ENCODE measurements around the gene WDFY4.

Gene WDFY4

DNA sequence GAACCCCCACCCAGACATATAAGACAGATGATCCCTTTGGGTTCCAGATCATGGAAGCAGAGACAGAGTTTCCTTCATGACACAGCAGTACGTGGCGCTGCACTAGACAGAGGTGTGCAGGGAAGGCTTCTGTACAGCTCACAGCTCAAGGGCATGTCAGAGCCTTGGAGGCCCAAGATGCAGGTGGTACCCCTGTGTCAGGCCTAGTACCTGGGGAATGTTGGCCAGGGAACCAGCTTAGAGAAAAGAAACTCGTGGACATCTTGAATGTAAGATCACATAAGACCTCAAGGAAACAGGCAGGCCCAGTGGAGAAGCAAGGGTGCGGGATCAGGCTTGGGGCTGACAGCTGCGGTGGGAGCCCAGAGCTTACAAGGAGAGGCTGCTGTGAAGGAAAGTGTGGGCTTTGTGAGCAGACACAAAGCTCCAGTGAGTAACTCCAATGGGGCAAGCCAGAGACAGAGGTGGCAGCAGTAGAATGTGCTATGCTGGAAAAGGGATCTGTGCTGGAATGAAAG lies 91.4 kb downstream of the WDFY4 start:
- no peak for DNase-seq

DNA sequence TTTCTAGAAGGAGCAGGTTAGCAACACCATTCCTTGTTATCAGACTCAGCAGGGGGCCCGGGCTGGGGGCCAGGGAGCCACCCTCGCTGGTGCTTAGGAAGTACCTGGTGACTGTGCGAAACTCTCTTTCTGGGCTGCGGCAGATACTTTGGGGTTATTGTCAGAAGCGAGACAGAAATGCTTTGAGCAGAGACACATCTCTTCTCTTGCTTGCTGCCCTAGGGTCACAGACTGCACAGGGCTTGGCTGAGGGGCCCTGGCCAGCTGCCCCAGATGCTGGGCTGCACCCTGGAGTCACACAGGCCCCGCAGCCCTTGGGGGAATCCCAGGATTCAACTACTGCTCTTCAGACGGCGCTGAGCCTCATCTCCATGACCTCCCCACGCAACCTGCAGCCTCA lies 91.9 kb downstream of the WDFY4 start:
- DNase-seq: no peak

DNA sequence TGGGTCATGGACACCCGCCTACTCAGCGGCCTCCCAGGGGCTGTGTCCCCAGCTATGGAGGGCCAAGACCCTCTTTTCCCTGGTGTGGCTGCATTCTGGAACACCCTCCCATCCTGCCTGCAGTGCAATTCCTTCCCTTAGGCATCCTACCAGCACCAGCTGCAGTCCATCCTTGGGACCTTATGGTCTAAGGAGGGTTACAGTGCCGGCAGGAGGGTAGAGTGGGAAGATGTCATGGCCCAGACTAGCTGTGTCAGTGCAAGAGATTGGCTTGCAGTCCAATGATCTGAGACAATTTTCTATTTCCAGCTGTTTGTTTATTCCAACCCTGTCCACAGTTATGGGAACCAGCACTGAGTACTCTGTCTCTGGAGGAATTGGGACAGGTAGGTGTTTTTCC lies 92.4 kb downstream of the WDFY4 start:
- DNase-seq: no peak

DNA sequence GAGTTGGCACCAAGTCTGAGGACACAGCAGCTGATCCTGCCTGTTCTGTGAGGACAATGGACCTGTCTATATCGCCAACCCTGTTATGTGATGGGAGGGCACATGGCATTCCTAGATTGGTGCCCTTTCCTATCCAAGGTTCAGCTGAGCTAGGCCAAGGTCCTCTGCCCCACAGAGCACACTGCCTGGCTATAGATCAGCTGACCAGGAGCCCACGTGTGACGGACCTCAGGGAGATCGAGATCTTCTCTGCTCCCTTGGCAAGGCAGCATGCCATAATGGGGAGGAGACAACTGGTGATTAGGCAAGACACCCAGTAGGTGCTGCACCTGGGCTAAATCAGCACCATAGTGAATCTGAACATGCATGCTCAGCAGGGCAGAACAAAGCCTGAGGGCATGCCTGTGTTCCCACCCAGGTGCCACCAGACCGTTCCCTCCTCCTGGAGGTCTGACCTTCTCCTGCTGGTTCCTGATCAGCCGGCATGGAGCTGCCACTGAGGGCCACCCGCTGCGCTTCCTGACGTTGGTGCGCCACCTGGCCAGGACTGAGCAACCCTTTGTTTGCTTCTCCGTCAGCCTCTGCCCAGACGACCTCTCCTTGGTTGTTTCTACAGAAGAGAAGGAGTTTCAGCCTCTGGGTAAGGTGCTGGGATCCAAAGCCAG lies 93.7 kb downstream of the WDFY4 start:
- DNase-seq: no peak

DNA sequence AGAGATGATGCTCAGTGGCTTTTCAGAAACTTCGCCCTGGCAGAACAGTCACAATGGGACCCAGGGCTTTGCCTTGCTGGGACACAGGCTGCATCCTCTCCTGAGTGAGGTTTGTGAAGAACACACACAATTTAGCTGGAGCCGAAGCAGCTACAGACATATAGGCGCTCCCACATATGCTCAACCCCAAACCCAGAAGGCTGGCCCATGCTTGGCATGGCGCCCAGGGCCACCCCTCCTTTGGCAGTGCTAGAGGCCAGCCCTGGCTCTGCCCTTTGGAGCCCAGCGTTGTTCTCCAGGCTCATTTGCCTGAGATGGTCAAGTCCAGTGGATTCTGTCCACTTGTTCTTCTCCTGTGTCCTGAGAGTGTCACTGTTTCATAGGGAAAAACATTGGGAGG lies 94.4 kb downstream of the WDFY4 start:
- no peak for DNase-seq

DNA sequence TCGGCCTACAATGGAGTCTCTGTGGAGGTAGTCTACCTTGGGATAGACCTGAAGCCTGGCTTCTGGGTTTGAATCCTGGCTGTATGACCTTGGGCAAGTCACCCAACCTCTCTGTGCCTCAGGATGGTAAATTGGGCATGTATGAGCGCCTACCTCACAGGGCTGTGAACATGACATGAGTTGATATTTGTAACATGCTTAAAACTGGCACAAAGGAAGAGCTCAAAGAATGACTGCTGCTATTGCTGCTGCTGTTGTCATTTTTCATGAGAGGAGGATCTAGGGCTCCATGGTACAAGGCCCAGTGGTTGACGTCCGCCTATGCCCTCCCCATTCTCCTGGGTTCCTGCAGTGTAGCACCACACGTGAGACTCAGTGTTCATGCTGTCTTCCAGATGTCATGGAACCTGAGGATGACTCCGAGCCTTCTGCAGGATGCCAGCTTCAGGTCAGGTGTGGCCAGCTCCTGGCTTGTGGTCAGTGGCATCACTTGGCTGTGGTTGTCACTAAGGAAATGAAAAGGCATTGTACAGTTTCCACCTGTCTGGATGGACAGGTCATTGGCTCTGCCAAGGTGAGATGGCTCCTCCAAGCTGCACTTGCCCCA lies 95.0 kb downstream of the WDFY4 start:
- DNase-seq: no peak

DNA sequence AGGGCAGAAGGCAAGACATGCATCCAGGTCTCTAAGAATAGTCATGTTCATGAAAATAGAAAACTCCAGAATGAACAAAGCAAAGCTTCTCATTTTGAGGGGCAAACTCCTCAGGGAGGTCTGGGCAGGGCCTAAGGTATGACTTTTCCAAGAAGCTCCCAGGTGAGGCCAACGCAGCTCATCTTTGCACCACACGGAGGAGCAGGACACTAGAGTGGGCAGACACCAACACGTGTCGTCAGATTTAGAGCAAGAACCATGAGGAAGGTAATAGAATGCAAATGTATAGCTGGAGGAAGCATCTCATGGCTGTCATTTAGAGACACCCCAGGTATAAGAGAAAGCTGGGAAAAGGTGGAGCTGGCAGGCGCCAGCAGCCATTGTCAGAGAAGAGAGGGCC lies 95.7 kb downstream of the WDFY4 start:
- no peak for DNase-seq

DNA sequence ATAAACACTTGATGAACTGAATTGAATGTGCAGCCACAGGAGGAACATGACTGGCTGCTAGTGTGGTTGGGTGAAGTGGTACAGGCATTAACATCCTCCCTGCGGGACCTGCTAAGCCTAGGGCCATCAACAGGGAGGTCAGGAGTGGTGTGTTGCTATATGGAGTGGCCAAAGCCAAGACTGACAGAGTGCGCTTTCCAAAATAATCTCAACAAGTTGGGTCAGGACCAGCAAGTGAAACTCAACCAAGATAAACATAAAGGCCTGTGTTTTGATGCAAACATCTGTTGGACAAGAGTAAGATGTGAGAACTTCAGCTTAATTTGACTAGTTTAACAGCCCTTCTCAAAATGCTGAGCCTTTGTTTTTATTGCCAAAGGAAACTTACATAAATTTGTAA lies 97.7 kb downstream of the WDFY4 start:
- no peak for DNase-seq

DNA sequence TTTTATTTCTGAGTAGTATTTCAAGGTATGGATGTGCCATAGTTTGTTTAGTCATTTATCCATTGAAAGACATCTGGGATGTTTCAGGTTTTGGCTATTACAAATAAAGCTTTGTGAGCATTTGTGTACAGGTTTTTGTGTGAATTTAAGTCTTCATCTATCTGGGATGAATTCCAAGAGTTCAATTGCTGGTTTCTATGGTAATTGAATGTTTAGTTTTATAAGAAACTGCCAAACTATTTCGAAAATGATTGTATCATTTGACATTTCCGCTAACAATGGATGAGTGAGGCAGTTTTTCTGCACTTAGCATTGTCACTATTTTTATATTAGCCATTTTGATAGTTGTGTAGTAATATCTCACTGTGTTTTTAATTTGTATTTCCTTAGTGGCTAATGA lies 99.4 kb downstream of the WDFY4 start:
- no peak for DNase-seq

DNA sequence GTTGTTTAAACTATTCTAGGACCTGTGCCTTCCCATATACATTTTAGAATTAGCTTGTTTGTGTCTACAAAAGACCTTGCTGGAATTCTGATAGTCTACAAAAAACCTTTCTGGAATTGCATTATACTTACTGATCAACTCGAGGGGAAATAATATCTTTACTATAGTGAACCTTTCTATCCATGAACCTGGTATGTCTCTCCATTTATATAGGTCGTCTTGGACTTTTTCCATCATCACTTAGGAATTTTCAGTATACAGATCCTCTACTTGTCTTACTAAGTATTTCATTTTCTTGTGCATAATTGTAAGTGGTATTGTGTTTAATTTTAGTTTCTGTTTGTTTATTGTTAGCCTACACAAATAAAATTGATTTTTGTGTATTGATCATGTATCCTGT lies 101.1 kb downstream of the WDFY4 start:
- no peak for DNase-seq

DNA sequence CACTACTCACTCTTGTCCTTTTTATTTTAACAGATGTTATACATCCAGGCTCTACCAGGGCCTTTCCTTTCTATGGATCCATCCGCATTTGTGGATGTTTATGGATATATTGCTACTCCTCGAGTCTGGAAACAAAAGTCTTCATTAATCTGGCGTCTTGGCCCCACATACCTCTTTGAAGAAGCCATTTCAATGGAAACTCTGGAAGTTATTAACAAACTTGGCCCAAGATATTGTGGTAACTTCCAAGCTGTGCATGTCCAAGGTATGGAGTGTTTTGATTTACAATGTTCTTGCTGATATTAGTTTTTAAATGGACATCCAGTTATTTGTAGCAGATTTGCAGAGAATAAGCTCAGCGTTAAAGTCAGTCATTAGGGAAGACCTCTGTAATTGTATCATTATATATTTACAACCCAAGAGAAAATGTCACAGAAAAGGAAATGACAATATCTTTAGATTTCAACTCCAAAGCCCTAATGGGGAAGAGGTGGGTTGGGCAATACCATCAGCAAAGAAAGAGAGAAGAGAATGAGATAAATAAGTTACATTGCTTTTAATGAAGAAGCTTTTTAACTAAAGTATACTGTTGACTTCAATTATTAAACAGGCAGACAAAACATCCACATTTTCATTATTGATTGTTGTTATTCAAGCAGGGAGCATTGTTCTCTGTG lies 102.1 kb downstream of the WDFY4 start:
- DNase-seq: no peak

DNA sequence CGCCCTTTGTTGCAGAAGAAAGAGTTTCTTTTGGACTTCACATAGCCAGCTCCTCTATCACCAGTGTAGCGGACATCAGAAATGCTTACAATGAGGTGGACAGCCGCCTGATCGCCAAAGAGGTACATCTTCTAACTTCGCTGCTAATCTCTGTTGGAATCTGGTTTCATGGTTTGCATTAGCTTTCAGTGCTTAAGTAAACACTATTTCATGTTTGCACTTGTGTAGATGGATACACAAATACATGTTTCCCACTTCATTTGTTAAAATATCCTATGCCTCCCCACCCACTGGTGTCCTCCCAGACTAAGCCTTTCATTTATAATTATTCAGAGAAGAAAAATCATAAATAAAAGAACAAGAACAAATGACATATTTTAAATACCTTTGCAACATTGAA lies 103.9 kb downstream of the WDFY4 start:
- no peak for DNase-seq

DNA sequence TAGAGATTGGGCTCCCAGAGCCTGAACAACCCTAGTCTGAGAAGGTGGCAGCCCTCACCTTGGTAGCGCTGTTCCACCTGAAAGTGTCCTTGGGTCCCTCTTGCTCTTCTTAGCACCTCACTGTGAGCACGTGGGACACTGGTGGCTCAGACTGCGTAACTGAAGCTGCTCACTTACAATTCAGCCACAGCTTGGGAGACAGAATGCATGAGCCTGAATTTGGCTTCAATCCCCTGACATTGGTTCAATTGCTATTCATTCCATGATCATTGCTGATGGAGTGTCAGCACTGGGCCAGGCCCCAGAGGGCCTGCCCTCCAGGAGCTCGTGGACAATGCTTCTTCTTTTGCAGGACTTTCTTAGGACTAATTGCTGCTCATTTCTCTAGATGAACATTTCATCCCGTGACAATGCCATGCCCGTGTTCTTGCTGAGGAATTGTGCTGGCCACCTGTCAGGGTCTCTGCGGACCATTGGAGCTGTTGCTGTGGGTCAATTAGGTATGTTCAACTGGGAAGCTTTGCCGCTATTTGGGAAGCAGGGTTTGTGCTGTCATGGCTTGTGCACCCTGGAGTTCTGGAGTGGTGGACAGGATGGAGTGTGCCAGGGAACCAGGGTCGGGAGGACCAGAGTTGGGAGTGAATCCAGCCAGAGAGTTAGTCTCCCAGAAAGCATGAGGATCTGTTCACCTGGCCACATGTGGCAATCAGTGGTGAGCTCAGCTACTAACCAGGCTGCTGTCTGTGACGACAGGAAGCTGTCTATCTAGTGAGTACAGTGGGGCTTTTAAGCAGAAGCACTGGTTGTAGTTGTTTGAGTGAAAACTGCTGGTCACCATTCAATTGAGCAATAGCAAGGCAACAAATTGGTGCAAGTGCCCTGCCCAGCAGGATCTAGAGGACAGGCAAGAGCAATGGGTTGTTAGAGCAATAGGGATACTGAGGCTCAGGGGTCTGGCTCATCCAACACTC lies 105.1 kb downstream of the WDFY4 start:
- DNase-seq: no peak

DNA sequence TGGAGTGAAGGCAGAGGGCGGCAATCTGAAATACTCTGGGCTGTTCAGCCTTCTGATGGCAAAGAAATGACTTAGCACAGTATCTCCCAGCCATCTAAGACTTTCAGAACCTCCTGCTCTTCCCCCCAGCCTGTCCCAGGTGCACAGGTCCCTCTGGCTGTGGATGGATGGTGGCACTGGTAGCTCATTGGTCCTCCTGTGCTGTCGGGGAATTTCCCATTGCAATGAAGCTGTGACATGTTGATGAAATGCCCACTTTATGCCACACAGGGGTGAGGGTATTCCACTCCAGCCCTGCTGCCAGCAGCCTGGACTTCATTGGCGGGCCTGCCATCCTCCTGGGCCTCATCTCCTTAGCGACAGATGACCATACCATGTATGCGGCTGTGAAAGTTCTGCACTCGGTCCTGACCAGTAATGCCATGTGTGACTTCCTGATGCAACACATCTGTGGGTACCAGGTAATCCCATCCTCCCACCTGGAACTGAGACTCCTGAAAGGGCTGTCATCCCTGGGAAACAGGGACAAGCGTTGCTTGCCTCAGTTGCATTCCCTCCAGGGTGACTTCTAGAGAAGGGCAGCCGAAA lies 105.9 kb downstream of the WDFY4 start:
- no peak for DNase-seq

DNA sequence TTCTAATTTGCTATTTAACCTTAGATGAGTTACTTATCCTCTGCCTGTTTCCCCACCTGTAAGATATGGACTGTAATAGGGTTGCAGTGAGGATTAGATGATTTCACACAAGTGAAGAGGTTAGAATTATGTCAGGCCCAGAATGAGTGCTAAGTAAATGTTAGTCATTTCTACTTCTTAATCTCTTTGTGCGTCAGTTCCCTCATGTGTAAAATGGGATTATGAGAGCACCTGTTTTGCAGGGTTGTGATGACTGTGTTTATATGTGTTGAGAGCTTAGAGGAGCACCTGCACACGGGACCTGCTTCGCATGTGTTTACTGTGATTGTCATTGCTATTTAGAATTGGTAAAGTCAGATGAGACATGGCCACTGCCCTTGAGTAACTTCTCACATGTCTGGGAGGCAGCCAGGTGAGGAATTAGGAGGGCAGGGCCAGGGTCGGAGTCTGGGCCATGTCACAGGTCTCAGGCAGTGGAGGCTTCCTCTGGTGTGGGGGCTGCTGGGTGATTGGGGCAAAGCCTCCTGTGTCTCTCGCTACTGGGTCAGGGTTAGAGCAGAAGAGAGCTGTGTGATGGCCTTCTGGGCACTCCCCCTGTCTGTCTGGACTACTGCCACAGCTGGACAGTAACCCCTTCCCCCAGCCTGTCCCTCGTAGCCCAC lies 106.7 kb downstream of the WDFY4 start:
- DNase-seq: no peak

DNA sequence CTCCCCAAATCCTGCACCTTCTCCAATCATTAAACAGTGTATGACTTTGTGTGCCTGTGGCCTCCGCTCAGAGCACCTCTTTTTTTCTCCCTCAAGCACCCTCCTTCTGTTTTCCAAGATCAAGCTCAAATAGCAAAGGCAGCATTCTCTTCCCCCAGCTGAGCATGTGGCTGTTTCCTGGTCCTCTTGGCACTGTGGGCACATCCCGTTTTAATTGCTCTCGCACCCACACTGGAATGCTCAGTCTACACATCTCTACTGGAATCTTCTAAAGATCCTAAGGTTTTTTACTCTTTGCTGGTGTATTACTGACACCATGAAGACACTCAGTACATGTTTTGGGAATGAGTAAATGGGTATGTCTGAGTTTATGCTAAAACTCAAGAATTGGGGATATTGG lies 107.4 kb downstream of the WDFY4 start:
- no peak for DNase-seq

DNA sequence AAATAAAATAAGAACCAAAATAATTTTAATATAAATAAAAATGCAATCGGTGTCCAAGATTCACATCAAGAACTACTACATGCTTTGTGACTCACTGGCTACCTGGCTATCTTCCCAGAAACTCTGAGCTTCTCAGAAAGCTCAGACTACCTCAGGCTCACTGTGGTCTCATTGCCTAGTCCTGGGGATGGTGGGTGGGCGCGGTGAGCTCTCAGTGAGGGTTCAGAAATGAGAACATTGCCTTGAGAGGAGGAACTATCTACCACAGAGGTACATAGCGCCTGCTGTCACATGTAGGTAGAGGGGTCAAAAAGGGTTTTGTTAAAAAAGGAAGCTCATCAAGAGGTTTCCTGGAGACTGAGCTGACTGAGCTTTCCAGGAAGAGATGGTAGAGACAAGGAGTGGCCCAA lies 108.0 kb downstream of the WDFY4 start:
- DNase-seq: no peak

DNA sequence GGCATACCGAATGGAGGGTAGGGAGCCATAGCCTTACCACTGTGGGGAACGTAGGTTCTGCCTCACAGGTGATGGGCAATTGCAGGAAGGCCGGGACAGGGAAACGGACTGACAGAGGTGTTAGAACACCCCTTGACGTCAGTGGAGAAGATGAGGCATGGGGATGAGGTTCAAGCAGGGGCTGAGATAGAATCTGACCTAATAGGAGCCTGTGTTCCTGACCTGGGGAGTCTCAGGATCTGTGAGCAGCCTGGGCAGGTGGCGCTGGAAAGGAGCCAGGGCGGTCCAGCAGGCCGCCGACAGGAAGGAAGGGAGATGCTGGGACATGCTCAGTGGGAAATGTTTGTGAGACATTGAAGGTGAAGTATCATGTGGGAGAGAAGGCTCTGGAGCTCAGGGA lies 109.4 kb downstream of the WDFY4 start:
- DNase-seq: no peak

DNA sequence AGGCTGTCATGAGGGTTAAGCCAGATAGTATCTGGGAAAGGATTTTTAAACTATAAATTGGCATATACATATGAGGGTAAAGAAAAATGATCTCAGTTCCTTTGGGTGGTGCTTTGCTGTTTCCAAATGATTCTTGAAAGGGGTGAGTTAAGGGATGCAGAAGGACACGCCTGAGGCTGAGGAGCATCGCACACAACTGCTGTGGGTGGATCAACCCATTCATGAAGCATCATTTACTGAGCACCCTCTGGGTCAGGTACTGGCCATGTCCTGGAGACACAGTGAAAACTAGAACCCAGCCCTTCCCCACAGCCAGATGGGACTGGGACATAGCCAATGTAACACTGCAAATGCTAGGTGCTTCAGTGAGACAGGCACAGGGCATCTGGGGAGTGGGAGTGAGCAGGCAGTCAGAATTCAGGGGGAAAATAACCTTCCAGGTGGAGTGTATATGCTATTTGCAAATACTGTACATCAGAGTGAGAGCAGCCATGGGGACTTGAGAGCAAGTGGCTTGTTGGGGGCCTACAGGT lies 112.1 kb downstream of the WDFY4 start:
- DNase-seq: no peak

DNA sequence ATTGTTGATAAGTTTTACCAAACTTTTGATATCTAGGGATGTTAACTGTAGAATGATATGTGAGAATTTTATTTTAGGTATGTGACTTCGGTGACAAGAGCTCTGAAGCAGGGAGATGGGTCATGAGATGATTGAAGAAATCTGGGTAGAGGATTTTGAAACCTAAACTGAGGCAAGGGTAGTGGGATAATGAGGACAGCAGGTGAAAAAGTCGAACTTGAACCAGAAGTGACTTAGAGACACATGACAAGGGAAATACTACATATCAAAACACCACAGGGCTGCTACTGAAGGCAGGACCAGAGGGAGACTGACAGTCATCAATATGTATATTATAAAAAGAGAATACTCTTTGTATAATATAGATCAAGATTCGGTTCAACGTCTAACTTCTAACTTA lies 113.2 kb downstream of the WDFY4 start:
- no peak for DNase-seq

DNA sequence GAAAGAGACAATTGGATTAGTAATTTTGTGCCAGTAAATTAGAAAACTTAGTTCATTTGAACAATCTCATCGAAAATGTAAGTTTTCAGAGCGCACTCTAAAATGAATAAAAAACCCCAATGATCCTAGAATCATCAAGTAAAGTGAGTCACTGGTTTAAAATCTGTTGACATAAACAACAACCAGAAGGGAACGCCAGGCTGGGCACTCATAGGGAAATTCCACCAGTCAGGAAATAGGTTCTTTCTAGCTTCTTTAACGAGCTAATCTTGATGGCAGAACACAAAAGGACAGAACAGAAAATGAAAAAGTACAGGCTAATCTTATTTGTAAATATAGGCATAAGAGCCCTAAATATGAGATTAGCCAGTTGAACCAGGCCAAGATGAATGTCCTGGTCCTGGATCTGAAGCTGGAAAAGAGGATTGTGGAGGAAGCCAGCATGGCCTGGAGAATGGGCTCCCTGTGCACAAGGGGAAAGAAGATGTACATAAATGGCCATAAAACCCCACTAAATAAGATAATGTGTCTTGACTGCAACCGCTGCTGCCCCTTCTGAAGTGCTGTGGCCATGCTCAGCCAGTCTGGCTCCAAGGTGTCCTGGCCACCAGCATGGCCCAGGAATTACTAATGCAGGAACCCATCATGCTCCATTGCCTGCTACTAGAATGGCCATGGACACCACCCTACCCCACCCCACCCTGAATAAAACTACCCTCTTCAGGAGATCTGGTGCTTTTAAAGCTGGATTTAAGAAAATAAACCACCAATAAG lies 114.0 kb downstream of the WDFY4 start:
- DNase-seq: no peak

All from effector CD4-positive, alpha-beta T cell (primary cell).